ENCODE results near the gene UIMC1.

DNA sequence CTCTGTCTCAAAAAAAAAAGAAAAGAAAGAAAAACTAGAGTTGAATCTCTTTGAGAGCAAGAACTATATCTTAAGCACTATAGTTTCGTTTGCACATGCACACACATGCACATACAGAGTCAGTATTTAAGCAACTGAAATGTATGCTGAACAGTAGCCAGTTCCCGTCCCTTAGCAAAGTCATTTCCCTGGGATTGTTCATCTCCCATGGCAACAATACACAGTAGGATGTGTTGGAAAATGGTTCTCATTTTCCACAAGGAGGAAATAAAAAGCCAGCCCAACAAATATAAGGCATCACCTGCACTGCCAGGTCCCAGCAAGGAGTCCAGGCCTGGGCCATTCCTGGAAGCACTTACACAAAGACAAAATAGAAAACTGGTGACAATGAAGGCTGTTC, 11.8 kb upstream of the UIMC1 start:
- no peak for TF ChIP-seq POLR2A (IDR thresholded peaks at IDR 0.05)
- no peak for TF ChIP-seq CTCF (IDR thresholded peaks at IDR 0.05)

Data from testis (tissue), 2 donors.